ENCODE results near the gene RAVER1. TPM values are rescaled to one million over a fixed set of nuclear protein-coding genes. Genes with fewer than 3 reads are reported as not detected.

RAVER1 gene
- total and polyA plus RNA-seq, 10 donors, result 4.8 to 45.1 (median 36.2) TPM

GRCh38 chr19:10268071-10268470, 65.3 kb downstream of the RAVER1 start:
- Histone ChIP-seq H3K27ac (peak overlapping the region; percentile 0 to 99 (median 96)), H3K36me3 (peaks cover 0 to 5% (median 0%) of the 10 kb centered on the region in 6 donors), H3K9me3 (no peaks in the 10 kb centered on the region), H3K27me3 (replicated peaks in 1 of 7) (no peaks in the 10 kb centered on the region), H3K4me1 (peaks cover 7 to 77% (median 42%) of the 10 kb centered on the region in 6 donors), H3K4me3 (no peak overlapping the region)
- 48 to 67% (median 51%) methylated on average over 6 of the region's 6 CpGs for WGBS, 5 donors
- intact Hi-C loops (cut with DNase I; ENCODE audit: low total_unique reads), result loop anchor here (2.0 kb wide), 1 partner anchor 121 kb away; no protein-coding TSS in a partner anchor
- TF ChIP-seq, protein P1, sequence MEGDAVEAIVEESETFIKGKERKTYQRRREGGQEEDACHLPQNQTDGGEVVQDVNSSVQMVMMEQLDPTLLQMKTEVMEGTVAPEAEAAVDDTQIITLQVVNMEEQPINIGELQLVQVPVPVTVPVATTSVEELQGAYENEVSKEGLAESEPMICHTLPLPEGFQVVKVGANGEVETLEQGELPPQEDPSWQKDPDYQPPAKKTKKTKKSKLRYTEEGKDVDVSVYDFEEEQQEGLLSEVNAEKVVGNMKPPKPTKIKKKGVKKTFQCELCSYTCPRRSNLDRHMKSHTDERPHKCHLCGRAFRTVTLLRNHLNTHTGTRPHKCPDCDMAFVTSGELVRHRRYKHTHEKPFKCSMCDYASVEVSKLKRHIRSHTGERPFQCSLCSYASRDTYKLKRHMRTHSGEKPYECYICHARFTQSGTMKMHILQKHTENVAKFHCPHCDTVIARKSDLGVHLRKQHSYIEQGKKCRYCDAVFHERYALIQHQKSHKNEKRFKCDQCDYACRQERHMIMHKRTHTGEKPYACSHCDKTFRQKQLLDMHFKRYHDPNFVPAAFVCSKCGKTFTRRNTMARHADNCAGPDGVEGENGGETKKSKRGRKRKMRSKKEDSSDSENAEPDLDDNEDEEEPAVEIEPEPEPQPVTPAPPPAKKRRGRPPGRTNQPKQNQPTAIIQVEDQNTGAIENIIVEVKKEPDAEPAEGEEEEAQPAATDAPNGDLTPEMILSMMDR (IDR thresholded peaks at IDR 0.05 in 8 of 11, conservative IDR thresholded peaks at IDR 0.05 in 3 of 11), result peak in 1 of 11 experiments; percentile 9
- TF ChIP-seq POLR2AphosphoS5 (IDR thresholded peaks at IDR 0.05) (peak in 2 of 3 donors; percentile 71 to 72), POLR2A (IDR thresholded peaks at IDR 0.05) (no peak)
- DNase-seq, result no peak

DNA sequence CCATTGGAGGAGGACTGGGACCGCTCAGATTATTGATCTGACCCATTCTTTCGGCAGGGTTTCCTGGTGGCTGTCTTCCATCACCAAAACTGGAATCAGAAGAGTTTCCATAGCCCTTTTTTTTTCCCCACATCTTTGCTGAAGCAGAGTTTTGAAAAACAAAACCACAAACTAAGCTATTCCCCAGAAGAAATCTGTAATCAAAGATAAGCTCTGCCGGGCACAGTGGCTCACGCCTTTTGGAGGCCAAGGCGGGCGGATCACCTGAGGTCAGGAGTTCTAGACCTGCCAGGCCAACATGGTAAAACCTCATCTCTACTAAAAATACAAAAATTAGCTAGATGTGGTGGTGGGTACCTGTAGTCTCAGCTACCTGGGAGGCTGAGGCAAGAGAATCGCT, 66.6 kb downstream of the RAVER1 start:
- Histone ChIP-seq H3K36me3 (no peaks in the 10 kb centered on the region), H3K4me1 (peaks cover 0 to 63% (median 30%) of the 10 kb centered on the region in 6 donors), H3K27ac (peak overlapping the region in 1 of 8 donors; percentile 99), H3K9me3 (no peaks in the 10 kb centered on the region), H3K4me3 (no peak overlapping the region), H3K27me3 (replicated peaks in 1 of 7) (no peaks in the 10 kb centered on the region)
- intact Hi-C loops (cut with DNase I; ENCODE audit: low total_unique reads), result no loop called here
- TF ChIP-seq POLR2AphosphoS5 (IDR thresholded peaks at IDR 0.05) (no peak), POLR2A (IDR thresholded peaks at IDR 0.05) (no peak)
- TF ChIP-seq, protein P1 (IDR thresholded peaks at IDR 0.05 in 8 of 11, conservative IDR thresholded peaks at IDR 0.05 in 3 of 11), result no peak
- no peak for DNase-seq
- WGBS, 5 donors, result 77 to 80% (median 79%) methylated on average over 7 of the region's 7 CpGs

Small RNA genes lying within 50 kb of the gene (small RNA-seq; reads per million reads assigned to genes)
- gene AC011511.1 (0 reads per million in 4 donors), gene AC011511.4 (0 reads per million in 4 donors)

Other genes with a start within 250 kb of the RAVER1 start
- gene SHFL, start 247.2 kb downstream of the RAVER1 start, total RNA-seq, result 10 to 100 TPM; 52.2 to 65.6 (median 57.8) TPM
- 10 to 100 TPM; 33.0 to 55.8 (median 42.6) TPM for gene SHFL, start 247.2 kb downstream of the RAVER1 start, polyA plus RNA-seq
- gene ANGPTL6, start 230.9 kb downstream of the RAVER1 start, total RNA-seq, result 1 to 10 TPM; 1.4 to 4.8 (median 3.4) TPM
- gene ANGPTL6, start 230.9 kb downstream of the RAVER1 start, polyA plus RNA-seq, result 10 to 100 TPM; 10.6 to 18.4 (median 12.6) TPM
- gene PPAN, start 227.2 kb downstream of the RAVER1 start, total RNA-seq, result 10 to 100 TPM; 26.8 to 52.1 (median 40.9) TPM
- gene PPAN, start 227.2 kb downstream of the RAVER1 start, polyA plus RNA-seq, result 10 to 100 TPM; 46.1 to 90.2 (median 60.3) TPM
- gene P2RY11, start 221.8 kb downstream of the RAVER1 start, total RNA-seq, result 10 to 100 TPM; 10.9 to 24.2 (median 18.2) TPM
- 10 to 100 TPM in 2 of 3 donors, 1 to 10 TPM in 1; 7.9 to 18.2 (median 14.7) TPM for gene P2RY11, start 221.8 kb downstream of the RAVER1 start, polyA plus RNA-seq
- 100 to 1,000 TPM; 165 to 209 (median 194) TPM for gene EIF3G, start 213.6 kb downstream of the RAVER1 start, total RNA-seq
- 100 to 1,000 TPM; 200 to 262 (median 213) TPM for gene EIF3G, start 213.6 kb downstream of the RAVER1 start, polyA plus RNA-seq
- gene DNMT1, start 138.6 kb downstream of the RAVER1 start, total RNA-seq, result 100 to 1,000 TPM in 2 of 7 donors, 10 to 100 TPM in 5; 66.9 to 131 (median 77.2) TPM
- 10 to 100 TPM; 40.6 to 43.3 (median 41.1) TPM for gene DNMT1, start 138.6 kb downstream of the RAVER1 start, polyA plus RNA-seq
- 1 to 10 TPM; 1.6 to 6.1 (median 3.6) TPM for gene S1PR2, start 102.2 kb downstream of the RAVER1 start, total RNA-seq
- gene S1PR2, start 102.2 kb downstream of the RAVER1 start, polyA plus RNA-seq, result 1 to 10 TPM; 1.4 to 3.0 (median 1.8) TPM
- 10 to 100 TPM; 32.7 to 52.3 (median 37.2) TPM for gene MRPL4, start 81.3 kb downstream of the RAVER1 start, total RNA-seq
- gene MRPL4, start 81.3 kb downstream of the RAVER1 start, polyA plus RNA-seq, result 10 to 100 TPM; 31.5 to 60.5 (median 46.0) TPM
- gene ICAM1, start 62.4 kb downstream of the RAVER1 start, total RNA-seq, result 100 to 1,000 TPM in 5 of 7 donors, 10 to 100 TPM in 2; 84.4 to 163 (median 116) TPM
- gene ICAM1, start 62.4 kb downstream of the RAVER1 start, polyA plus RNA-seq, result 10 to 100 TPM; 12.8 to 22.2 (median 15.1) TPM
- gene ICAM4, start 46.6 kb downstream of the RAVER1 start, total RNA-seq, result 1 to 10 TPM; 1.2 to 3.7 (median 1.6) TPM
- under 1 TPM; 0.48 to 0.57 (median 0.49) TPM for gene ICAM4, start 46.6 kb downstream of the RAVER1 start, polyA plus RNA-seq
- 1 to 10 TPM in 4 of 7 donors, under 1 TPM in 3; 0.33 to 1.4 (median 1.0) TPM for gene ICAM5, start 43.6 kb downstream of the RAVER1 start, total RNA-seq
- under 1 TPM; 0.07 to 0.29 (median 0.21) TPM for gene ICAM5, start 43.6 kb downstream of the RAVER1 start, polyA plus RNA-seq
- gene ZGLP1, start 23.7 kb downstream of the RAVER1 start, total RNA-seq, result 1 to 10 TPM; 2.7 to 7.0 (median 3.2) TPM
- 10 to 100 TPM; 11.6 to 24.1 (median 19.7) TPM for gene ZGLP1, start 23.7 kb downstream of the RAVER1 start, polyA plus RNA-seq
- gene FDX2, start 17.5 kb downstream of the RAVER1 start, total RNA-seq, result 10 to 100 TPM in 6 of 7 donors, 1 to 10 TPM in 1; 9.1 to 28.1 (median 11.2) TPM
- gene FDX2, start 17.5 kb downstream of the RAVER1 start, polyA plus RNA-seq, result 10 to 100 TPM; 16.1 to 27.9 (median 19.8) TPM
- 100 to 1,000 TPM in 5 of 7 donors, 10 to 100 TPM in 2; 69.3 to 180 (median 107) TPM for gene ICAM3, start 6.1 kb upstream of the RAVER1 start, total RNA-seq
- 100 to 1,000 TPM; 111 to 119 (median 112) TPM for gene ICAM3, start 6.1 kb upstream of the RAVER1 start, polyA plus RNA-seq
- 100 to 1,000 TPM; 208 to 299 (median 246) TPM for gene TYK2, start 47.0 kb upstream of the RAVER1 start, total RNA-seq
- gene TYK2, start 47.0 kb upstream of the RAVER1 start, polyA plus RNA-seq, result 100 to 1,000 TPM; 159 to 422 (median 257) TPM
- gene CDC37, start 70.0 kb upstream of the RAVER1 start, total RNA-seq, result 100 to 1,000 TPM; 131 to 186 (median 150) TPM
- gene CDC37, start 70.0 kb upstream of the RAVER1 start, polyA plus RNA-seq, result 100 to 1,000 TPM; 142 to 387 (median 251) TPM
- gene PDE4A, start 87.0 kb upstream of the RAVER1 start, total RNA-seq, result 10 to 100 TPM; 12.0 to 17.3 (median 13.3) TPM
- 1 to 10 TPM; 2.1 to 4.4 (median 3.2) TPM for gene PDE4A, start 87.0 kb upstream of the RAVER1 start, polyA plus RNA-seq
- 10 to 100 TPM; 41.2 to 59.5 (median 46.3) TPM for gene KEAP1, start 169.8 kb upstream of the RAVER1 start, total RNA-seq
- gene KEAP1, start 169.8 kb upstream of the RAVER1 start, polyA plus RNA-seq, result 10 to 100 TPM; 33.3 to 46.9 (median 34.2) TPM
- gene S1PR5, start 183.9 kb upstream of the RAVER1 start, total RNA-seq, result 10 to 100 TPM in 3 of 7 donors, 1 to 10 TPM in 4; 4.0 to 21.2 (median 9.2) TPM
- 1 to 10 TPM in 2 of 3 donors, under 1 TPM in 1; 0.52 to 2.1 (median 1.2) TPM for gene S1PR5, start 183.9 kb upstream of the RAVER1 start, polyA plus RNA-seq
- gene ATG4D, start 210.4 kb upstream of the RAVER1 start, total RNA-seq, result 10 to 100 TPM; 18.2 to 40.5 (median 31.5) TPM
- 10 to 100 TPM; 18.7 to 36.0 (median 33.8) TPM for gene ATG4D, start 210.4 kb upstream of the RAVER1 start, polyA plus RNA-seq
- gene KRI1, start 232.5 kb upstream of the RAVER1 start, total RNA-seq, result 10 to 100 TPM; 24.9 to 39.6 (median 31.4) TPM
- 10 to 100 TPM; 31.5 to 43.3 (median 39.1) TPM for gene KRI1, start 232.5 kb upstream of the RAVER1 start, polyA plus RNA-seq
- 10 to 100 TPM; 24.7 to 69.6 (median 44.5) TPM for gene CDKN2D, start 235.4 kb upstream of the RAVER1 start, total RNA-seq
- 10 to 100 TPM; 30.0 to 35.4 (median 33.5) TPM for gene CDKN2D, start 235.4 kb upstream of the RAVER1 start, polyA plus RNA-seq